Mucosa of descending colon (tissue), 3 donors: Measurements from ENCODE around the gene SLAMF8. TPM values are rescaled to one million over a fixed set of nuclear protein-coding genes. Genes with fewer than 3 reads are reported as not detected.

ENCODE experiments used
- ATAC-seq: fragments of 200-7000 bp; cut with Tn5 transposase; one replicate; pipeline ENCODE4 v1.9.1; 2020; ENCODE audit warnings: mild to moderate bottlenecking, moderate library complexity
- DNase-seq, 3 donors: peaks; one replicate each; pipeline ENCODE4 v3.0.0-alpha.2; 2020
- H3K36me3 ChIP-seq: fragments of 200-600 bp; one replicate; pipeline ENCODE4 v1.8.0; 2021; ENCODE audit warnings: low read depth, mild to moderate bottlenecking
- H3K4me1 ChIP-seq: fragments of 200-600 bp; one replicate; pipeline ENCODE4 v1.8.0; 2021; ENCODE audit warnings: low read depth, mild to moderate bottlenecking
- H3K4me3 ChIP-seq: fragments of 200-600 bp; one replicate; pipeline ENCODE4 v1.8.0; 2021; ENCODE audit warnings: mild to moderate bottlenecking
- H3K9me3 ChIP-seq: fragments of 200-600 bp; one replicate; pipeline ENCODE4 v1.8.0; 2021; ENCODE audit warnings: mild to moderate bottlenecking
- CTCF ChIP-seq: fragments of 200-600 bp; IDR thresholded peaks from one replicate; pipeline ENCODE4 v1.8.0; 2022; ENCODE audit warnings: antibody characterized with exemption, mild to moderate bottlenecking
- intact Hi-C, 2 donors: fragments of 100-400 bp; cut with DNase I in 1 of 2; cut with micrococcal nuclease in 1 of 2; formaldehyde crosslinking; loops; one replicate each; pipeline versions ENCODE4 v1.11.0 to v1.11.1; 2022; cut with DNase I, micrococcal nuclease
- total RNA-seq, 3 donors: library from RNA; stranded (reverse); fragmentation: NEBNext Ultra II Directional in 2 of 3; extraction: Animal tissue kit (Norgen Biotek cat#: 25700) in 2 of 3; gene quantifications; one replicate each; pipeline versions ENCODE4 v1.2.1 to v1.2.4, GENCODE V29; 2021 to 2023
- donor health status: DM: no; HTN: no; CAD: no; lungs with moderate emphysema.
- donor health status: DM: no; HTN: no; CAD: no.
- donor health status: DM: no; HTN: yes; CAD: no.

The SLAMF8 gene
- total RNA-seq, 3 donors from 2014 or later, result 1.7 to 8.7 (median 5.9) TPM

- DNase-seq, result no peak
- Histone ChIP-seq H3K36me3 (no peaks in the 10 kb centered on the region), H3K4me1 (peaks cover 17% of the 10 kb centered on the region), H3K4me3 (no peak overlapping the region), H3K9me3 (no peaks in the 10 kb centered on the region)
- intact Hi-C loops, result no loop called here
- no peak for ATAC-seq
- no peak for TF ChIP-seq CTCF
These were observed 52.5 kb downstream of the SLAMF8 start for GRCh38 chr1:159879136-159879535.

- ATAC-seq (no peak), DNase-seq (no peak)
- Histone ChIP-seq H3K4me1 (peaks cover 17% of the 10 kb centered on the region), H3K9me3 (no peaks in the 10 kb centered on the region), H3K4me3 (no peak overlapping the region), H3K36me3 (no peaks in the 10 kb centered on the region)
- intact Hi-C loops, result no loop called here
- no peak for TF ChIP-seq CTCF
These were observed 53.3 kb downstream of the SLAMF8 start for GRCh38 chr1:159879977-159880376.

GRCh38 chr1:159880430-159880829 lies 53.8 kb downstream of the SLAMF8 start:
- no peak for TF ChIP-seq CTCF
- Histone ChIP-seq H3K9me3 (no peaks in the 10 kb centered on the region), H3K4me1 (peaks cover 17% of the 10 kb centered on the region), H3K4me3 (no peak overlapping the region), H3K36me3 (no peaks in the 10 kb centered on the region)
- no peak for ATAC-seq
- no peak for DNase-seq
- intact Hi-C loops, result no loop called here

GRCh38 chr1:159881622-159882526 lies 55.2 kb downstream of the SLAMF8 start:
- no peak overlapping the region for H3K4me3 ChIP-seq
- no peak for TF ChIP-seq CTCF
- no peaks in the 10 kb centered on the region for H3K9me3 ChIP-seq
- DNase-seq (peak; percentile 96 to 99 (median 97)), ATAC-seq (peak; percentile 95)
- H3K36me3 ChIP-seq, result no peaks in the 10 kb centered on the region
- intact Hi-C loops, result no loop called here
- peaks cover 17% of the 10 kb centered on the region for H3K4me1 ChIP-seq

GRCh38 chr1:159882527-159882862 lies 55.8 kb downstream of the SLAMF8 start:
- intact Hi-C loops, result no loop called here
- no peak for TF ChIP-seq CTCF
- peak; percentile 73 for ATAC-seq

More at GRCh38 chr1:159882527-159882862, 55.8 kb downstream of the SLAMF8 start:
- DNase-seq, result no peak
- Histone ChIP-seq H3K4me3 (no peak overlapping the region), H3K36me3 (no peaks in the 10 kb centered on the region), H3K9me3 (no peaks in the 10 kb centered on the region), H3K4me1 (peaks cover 17% of the 10 kb centered on the region)
